ENCODE results near the gene CMTM6.
"Not testable (repeated sequence)": the region's sequence is repeated elsewhere in the genome, so short reads cannot be mapped to it uniquely, and the experiment has no call there.

Gene CMTM6

GRCh38 chr3:32500231-32500630 is 2.4 kb downstream of the CMTM6 start:
- no peak for DNase-seq (ENCODE audit: low read depth in 1 of 2, low spot score in 1 of 2)

DNA sequence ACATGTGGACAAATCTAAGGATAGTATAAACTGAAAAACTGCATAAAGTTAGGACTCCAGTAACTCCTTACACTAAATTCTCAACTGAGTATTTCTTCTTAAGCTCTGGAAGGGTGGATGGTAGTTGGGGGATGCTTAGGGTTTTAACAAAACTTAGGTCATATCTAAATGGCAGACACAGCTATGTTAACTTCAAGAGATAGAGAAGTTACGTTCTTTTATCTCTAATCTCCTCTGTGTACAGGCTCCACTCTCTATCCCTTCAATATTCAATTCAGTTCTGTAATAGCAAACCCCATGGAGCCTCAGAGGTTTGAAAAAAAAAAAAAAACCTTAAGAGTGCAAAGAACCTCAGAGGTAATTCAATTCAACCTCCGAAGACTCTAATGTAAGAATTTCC is 3.1 kb downstream of the CMTM6 start:
- DNase-seq (ENCODE audit: low read depth in 1 of 2, low spot score in 1 of 2), result no peak

- no peak for DNase-seq (ENCODE audit: low read depth in 1 of 2, low spot score in 1 of 2)
Measured at GRCh38 chr3:32498992-32499391, 3.7 kb downstream of the CMTM6 start.

- no peak for DNase-seq (ENCODE audit: low read depth in 1 of 2, low spot score in 1 of 2)
Measured at GRCh38 chr3:32498252-32498651, 4.4 kb downstream of the CMTM6 start.

DNA sequence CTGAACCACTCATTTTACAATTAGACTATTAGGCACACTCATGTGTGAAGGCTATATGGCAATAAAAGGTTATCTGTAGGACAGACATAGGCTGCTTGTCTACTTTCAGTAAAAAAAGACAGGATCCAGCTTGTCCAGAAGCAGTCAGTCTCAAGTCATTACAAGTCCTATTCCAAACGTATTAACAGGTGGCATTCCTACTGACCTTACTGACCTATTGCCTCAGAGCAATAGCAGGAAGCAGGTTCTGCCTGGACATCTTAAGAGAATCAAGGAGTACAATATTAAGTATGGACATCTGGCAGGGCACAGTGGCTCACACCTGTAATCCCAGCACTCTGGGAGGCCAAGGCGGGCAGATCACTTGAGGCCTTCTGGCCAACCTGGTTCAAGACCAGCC is 7.0 kb downstream of the CMTM6 start:
- no peak for DNase-seq (ENCODE audit: low read depth in 1 of 2, low spot score in 1 of 2)

- no peak for DNase-seq (ENCODE audit: low read depth in 1 of 2, low spot score in 1 of 2)
Measured at GRCh38 chr3:32495085-32495484, 7.6 kb downstream of the CMTM6 start.

GRCh38 chr3:32493437-32494414 is 8.9 kb downstream of the CMTM6 start:
- no peak for DNase-seq (ENCODE audit: low read depth in 1 of 2, low spot score in 1 of 2)

DNA sequence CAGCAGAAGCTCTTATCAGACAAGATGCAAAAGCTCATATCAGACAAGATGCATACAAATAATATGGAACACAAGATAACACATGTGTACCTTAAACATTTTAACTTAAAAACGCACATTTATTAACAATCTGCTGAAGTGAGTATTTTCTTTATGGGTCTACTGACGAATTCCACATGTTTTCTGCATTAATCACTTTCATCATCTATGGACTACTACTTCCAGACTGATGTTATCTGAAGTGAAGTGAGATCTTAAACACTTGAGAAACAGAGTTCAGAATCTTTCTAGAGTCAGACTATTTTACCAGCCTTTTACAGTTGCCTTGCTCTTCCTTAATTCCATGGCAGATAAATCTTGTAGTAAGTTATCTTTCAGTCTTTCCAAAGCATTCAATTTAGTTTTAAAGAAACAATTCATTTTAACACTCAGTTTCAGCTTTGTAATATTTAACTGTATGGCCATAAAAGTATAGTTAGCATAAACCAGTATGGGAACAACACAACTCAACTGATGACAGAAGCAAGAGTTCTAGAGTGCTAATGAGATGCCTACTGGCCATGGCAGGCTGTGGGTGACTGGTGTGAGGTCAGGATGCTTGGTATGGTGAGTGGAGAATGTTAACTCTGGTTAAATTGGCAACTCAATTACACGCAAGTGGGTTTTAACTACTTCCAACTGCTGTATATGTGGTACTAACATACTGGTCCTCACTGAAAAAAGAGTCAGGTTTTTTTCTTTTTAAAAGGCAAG is 9.8 kb downstream of the CMTM6 start:
- DNase-seq (ENCODE audit: low read depth in 1 of 2, low spot score in 1 of 2), result no peak

DNA sequence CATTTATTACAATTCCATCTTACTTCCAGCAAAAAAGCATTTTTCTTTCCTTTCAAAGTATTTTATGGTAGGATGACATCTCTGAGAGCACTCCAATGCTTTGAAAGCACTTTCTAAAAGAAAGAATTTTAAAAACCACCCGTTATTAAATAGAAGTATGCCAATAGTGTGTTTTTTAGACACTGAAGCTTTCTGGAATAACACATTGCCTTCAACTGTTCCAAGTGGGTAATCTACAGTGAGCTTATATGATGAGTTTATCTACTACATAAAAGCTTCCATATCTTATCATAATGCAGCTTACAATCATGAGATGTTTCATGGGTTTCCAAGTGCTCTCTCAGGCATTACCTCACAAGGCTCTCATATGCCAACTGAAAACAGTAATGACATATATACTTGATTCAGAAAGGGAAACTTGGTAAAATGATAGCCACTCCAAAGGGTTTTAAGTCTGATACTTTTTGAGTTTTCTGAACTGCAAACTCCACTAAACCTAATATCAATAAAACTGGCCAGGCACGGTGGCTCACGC is 14.1 kb downstream of the CMTM6 start:
- DNase-seq (ENCODE audit: low read depth in 1 of 2, low spot score in 1 of 2), result no peak

GRCh38 chr3:32487781-32488473 is 14.7 kb downstream of the CMTM6 start:
- no peak for DNase-seq (ENCODE audit: low read depth in 1 of 2, low spot score in 1 of 2)

GRCh38 chr3:32484436-32484835 is 18.2 kb downstream of the CMTM6 start:
- DNase-seq (ENCODE audit: low read depth in 1 of 2, low spot score in 1 of 2), result no peak

DNA sequence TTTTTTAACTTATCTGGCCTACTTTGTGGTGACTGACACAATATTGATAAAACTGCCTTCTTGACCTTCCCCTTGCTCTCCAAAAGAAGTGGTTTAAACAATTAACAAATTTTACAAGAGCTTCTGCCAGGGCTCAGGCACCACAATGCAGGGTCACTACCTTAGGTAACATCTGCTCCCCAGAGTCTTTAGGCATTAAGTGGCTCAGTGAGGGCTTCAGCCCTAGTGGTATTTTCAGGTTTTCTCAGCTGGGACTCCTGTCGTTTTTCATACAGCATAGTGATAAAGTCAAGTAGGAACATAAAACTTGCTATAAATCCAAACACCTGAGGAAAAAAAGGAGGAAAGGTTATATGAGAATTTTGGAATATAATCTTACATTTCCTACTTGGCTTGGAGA is 18.9 kb downstream of the CMTM6 start:
- DNase-seq (ENCODE audit: low read depth in 1 of 2, low spot score in 1 of 2), result no peak

GRCh38 chr3:32482693-32483092 is 20.0 kb downstream of the CMTM6 start:
- DNase-seq (ENCODE audit: low read depth in 1 of 2, low spot score in 1 of 2), result no peak

GRCh38 chr3:32481791-32482631 is 20.6 kb downstream of the CMTM6 start:
- DNase-seq (ENCODE audit: low read depth in 1 of 2, low spot score in 1 of 2), result no peak

- DNase-seq (ENCODE audit: low read depth in 1 of 2, low spot score in 1 of 2), result no peak
Measured at GRCh38 chr3:32480604-32481003, 22.0 kb downstream of the CMTM6 start.

DNA sequence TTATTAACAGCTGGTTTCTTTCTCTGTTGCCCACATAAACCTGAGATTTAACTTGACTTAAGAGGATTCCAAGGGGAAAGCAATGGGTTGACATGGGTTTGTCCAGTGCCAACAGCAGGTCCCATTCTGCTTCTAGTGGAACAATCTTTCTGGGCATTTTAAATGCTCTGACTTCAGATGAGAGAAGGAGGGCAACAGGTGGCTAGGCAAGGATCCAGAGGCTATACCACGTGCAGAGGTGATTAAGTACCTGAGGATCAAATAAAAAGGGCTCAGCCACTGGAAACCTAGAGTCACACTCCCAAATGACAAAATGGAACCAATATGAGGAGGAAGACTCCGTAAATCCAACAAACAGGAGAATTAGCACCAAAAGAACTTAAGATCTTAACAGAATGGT is 28.5 kb downstream of the CMTM6 start:
- no peak for DNase-seq (ENCODE audit: low read depth in 1 of 2, low spot score in 1 of 2)

- DNase-seq (ENCODE audit: low read depth in 1 of 2, low spot score in 1 of 2), result not testable (repeated sequence)
Measured at GRCh38 chr3:32472151-32472550, 30.5 kb downstream of the CMTM6 start.

GRCh38 chr3:32471246-32471645 is 31.4 kb downstream of the CMTM6 start:
- no peak for DNase-seq (ENCODE audit: low read depth in 1 of 2, low spot score in 1 of 2)

DNA sequence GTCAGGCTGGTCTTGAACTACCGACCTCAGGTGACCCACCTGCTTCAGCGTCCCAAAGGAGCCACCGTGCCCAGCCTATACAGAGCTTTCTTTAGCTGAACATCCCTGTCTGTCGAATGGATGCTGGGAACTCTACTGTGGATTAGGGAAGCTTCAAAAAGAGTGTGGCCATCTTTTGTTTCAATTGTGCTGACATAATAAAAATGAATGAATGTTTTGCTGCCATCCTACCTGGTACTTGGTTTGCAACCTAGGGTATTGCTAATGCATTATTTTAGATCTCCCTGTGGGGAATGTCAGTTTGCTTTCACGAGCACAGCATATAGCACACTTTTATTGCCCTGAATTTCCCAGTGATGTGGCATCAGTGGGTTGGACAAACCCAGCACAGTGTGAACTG is 32.3 kb downstream of the CMTM6 start:
- no peak for DNase-seq (ENCODE audit: low read depth in 1 of 2, low spot score in 1 of 2)

GRCh38 chr3:32469151-32469874 is 33.3 kb downstream of the CMTM6 start:
- no peak for DNase-seq (ENCODE audit: low read depth in 1 of 2, low spot score in 1 of 2)

All from activated CD4-positive, alpha-beta T cell treated with anti-CD3 and anti-CD28 coated beads, Interleukin-2, amount 50 U/mL, for 24 hours (primary cell).